Measurements from ENCODE around the gene OTX1.
A peak's percentile ranks its signal among the peaks of the same experiment; 100 is the strongest.
"Not testable (repeated sequence)": the region's sequence is repeated elsewhere in the genome, so short reads cannot be mapped to it uniquely, and the experiment has no call there.

The OTX1 gene

GRCh38 chr2:63050334-63051041 is at the start of gene OTX1:
Gene OTX1, plus strand, starts transcription at chr2:63050830. Its CDS starts 2,161 bp downstream, at chr2:63052991.
- DNase-seq = peak; percentile 59 to 72

- no peak for DNase-seq
Observed at GRCh38 chr2:63001576-63001975, 49.1 kb upstream of the OTX1 start.

- no peak for DNase-seq
Observed at GRCh38 chr2:63003351-63003750, 47.3 kb upstream of the OTX1 start.

GRCh38 chr2:63007813-63008458 is 42.7 kb upstream of the OTX1 start:
- no peak for DNase-seq

- DNase-seq = no peak
Observed at GRCh38 chr2:63008838-63009237, 41.8 kb upstream of the OTX1 start.

- DNase-seq = no peak
Observed at GRCh38 chr2:63009490-63009889, 41.1 kb upstream of the OTX1 start.

- no peak for DNase-seq
Observed at GRCh38 chr2:63012541-63012940, 38.1 kb upstream of the OTX1 start.

- no peak for DNase-seq
Observed at GRCh38 chr2:63013438-63013837, 37.2 kb upstream of the OTX1 start.

- no peak for DNase-seq
Observed at GRCh38 chr2:63015389-63015788, 35.2 kb upstream of the OTX1 start.

- DNase-seq = no peak
Observed at GRCh38 chr2:63018439-63018838, 32.2 kb upstream of the OTX1 start.

- not testable (repeated sequence) for DNase-seq
Observed at GRCh38 chr2:63019686-63020085, 30.9 kb upstream of the OTX1 start.

GRCh38 chr2:63023444-63023843 is 27.2 kb upstream of the OTX1 start:
- no peak for DNase-seq

GRCh38 chr2:63027220-63027619 is 23.4 kb upstream of the OTX1 start:
- no peak for DNase-seq

GRCh38 chr2:63029058-63029457 is 21.6 kb upstream of the OTX1 start:
- no peak for DNase-seq

- DNase-seq = no peak
Observed at GRCh38 chr2:63034526-63034925, 16.1 kb upstream of the OTX1 start.

GRCh38 chr2:63035169-63035568 is 15.5 kb upstream of the OTX1 start:
- DNase-seq = no peak

- no peak for DNase-seq
Observed at GRCh38 chr2:63035660-63036059, 15.0 kb upstream of the OTX1 start.

- no peak for DNase-seq
Observed at GRCh38 chr2:63038034-63038433, 12.6 kb upstream of the OTX1 start.

- DNase-seq = no peak
Observed at GRCh38 chr2:63040586-63040985, 10.0 kb upstream of the OTX1 start.

- no peak for DNase-seq
Observed at GRCh38 chr2:63041592-63041991, 9.0 kb upstream of the OTX1 start.

- DNase-seq = no peak
Observed at GRCh38 chr2:63044362-63045327, 6.0 kb upstream of the OTX1 start.

- no peak for DNase-seq
Observed at GRCh38 chr2:63046552-63046951, 4.1 kb upstream of the OTX1 start.

- no peak for DNase-seq
Observed at GRCh38 chr2:63046961-63047320, 3.7 kb upstream of the OTX1 start.
